BJ (cell line): ENCODE measurements around the gene NR2F1. TPM values are rescaled to one million over a fixed set of nuclear protein-coding genes. Genes with fewer than 3 reads are reported as not detected.

Source experiments
- CTCF ChIA-PET: fragments of 350-600 bp; formaldehyde crosslinking; extraction: SDS; loops from one replicate; lab custom pipeline; 2021; ENCODE audit warnings: antibody characterized with exemption, inconsistent platforms; lab: Yijun Ruan, JAX
- POLR2A ChIA-PET: fragments of 300-600 bp; sonication (Branson Sonifier 250); formaldehyde crosslinking; extraction: SDS; loops from one replicate; lab custom pipeline; 2021; ENCODE audit warnings: antibody characterized with exemption; lab: Charles Lee
- DNase-seq: peaks from one replicate; pipeline ENCODE4 v3.0.0-alpha.2; 2011; ENCODE audit warnings: low read depth
- H3K27me3 ChIP-seq: 2 replicates; pipeline ENCODE4 v1.6.0; 2011; ENCODE audit warnings: low read length; ENCODE audit not compliant: control insufficient read depth, insufficient read depth
- H3K36me3 ChIP-seq: 2 replicates; pipeline ENCODE4 v1.5.1; 2011; ENCODE audit warnings: low read length; ENCODE audit not compliant: control insufficient read depth, insufficient read depth
- H3K4me3 ChIP-seq: 2 replicates; pipeline ENCODE4 v1.5.1; 2011; ENCODE audit warnings: low read depth, mild to moderate bottlenecking, control low read depth, low read length
- CTCF ChIP-seq: IDR thresholded peaks from 2 replicates; pipeline ENCODE4 v1.5.1; 2011; ENCODE audit warnings: low read depth, mild to moderate bottlenecking, control low read depth, inconsistent platforms, low read length, moderate library complexity; ENCODE audit not compliant: insufficient read depth
- polyA plus RNA-seq: library from polyadenylated mRNA; depleted of rRNA; stranded (reverse); fragments of >200 nt; gene quantifications from 2 replicates; pipeline ENCODE4 v1.2.3, GENCODE V29; 2011

NR2F1 gene
- polyA plus RNA-seq, 1 experiment: 39.4 TPM

GRCh38 chr5:93589829-93590215, 6.8 kb downstream of the NR2F1 start:
- H3K4me3 ChIP-seq: no peak overlapping the region
- ChIA-PET CTCF (no interaction called here), POLR2A (no interaction called here)
- H3K36me3 ChIP-seq: peaks cover 15% of the 10 kb centered on the region
- H3K27me3 ChIP-seq: no peaks in the 10 kb centered on the region
- TF ChIP-seq CTCF: 0 out of 2 replicates have a peak, but pooled peaks have one; percentile 5
- no peak for DNase-seq

DNA sequence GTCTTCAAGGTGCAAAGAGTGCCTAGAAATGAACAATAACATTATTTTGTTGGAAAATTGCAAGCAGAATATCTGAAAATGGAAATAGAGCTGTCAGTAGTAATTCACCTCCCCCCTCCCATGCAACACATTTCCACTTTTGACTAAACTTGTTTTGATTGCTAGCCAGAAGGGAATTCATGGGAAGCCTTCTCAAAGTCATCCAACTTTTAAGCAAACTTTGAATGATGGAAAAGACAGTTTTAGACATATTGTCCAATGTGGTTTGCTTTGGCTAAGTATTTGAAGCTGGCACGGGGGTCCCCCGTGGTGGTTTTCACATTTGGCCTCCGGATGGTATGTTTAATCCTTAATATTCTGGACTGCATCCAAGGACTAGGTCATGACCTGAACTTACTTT, 7.5 kb downstream of the NR2F1 start:
- Histone ChIP-seq H3K4me3 (no peak overlapping the region), H3K36me3 (peaks cover 22% of the 10 kb centered on the region), H3K27me3 (no peaks in the 10 kb centered on the region)
- CTCF ChIA-PET: interaction anchor here (1.5 kb wide), 1 partner anchor 17 kb away, joined by 4 read pairs; no protein-coding TSS in a partner anchor
- POLR2A ChIA-PET: no interaction called here
- no peak for TF ChIP-seq CTCF
- no peak for DNase-seq

DNA sequence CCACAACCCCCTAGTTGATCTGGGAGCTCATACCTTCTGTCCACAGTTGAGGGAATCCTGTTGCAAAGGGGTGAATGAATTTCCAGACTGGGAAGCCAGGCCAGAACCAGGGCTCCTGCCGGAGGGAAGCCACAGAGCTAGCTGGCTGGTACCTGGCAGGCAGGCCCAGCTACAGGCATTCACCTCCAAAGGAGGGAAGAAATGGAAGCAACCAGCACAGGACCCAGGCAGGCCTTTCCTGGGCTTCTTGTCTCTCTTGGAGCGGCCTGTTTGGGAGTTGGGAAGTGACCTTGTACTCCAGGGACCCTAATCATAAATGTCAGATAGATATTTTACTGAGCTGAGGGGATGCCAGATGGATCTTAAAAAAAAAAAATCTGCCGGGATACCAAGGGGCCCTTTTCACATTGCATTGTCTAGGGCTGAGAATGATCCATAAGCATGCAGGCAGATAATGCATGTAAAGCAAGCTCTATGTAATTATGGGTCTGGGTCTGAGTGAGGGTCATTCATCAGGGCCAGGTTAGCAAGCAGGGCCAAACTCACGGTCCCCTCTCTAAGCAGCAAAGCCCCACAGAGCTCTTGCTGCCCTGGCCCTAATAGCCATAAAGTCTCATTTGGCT, 8.4 kb downstream of the NR2F1 start:
- ChIA-PET POLR2A (no interaction called here), CTCF (interaction anchor here (1.0 to 1.5 kb wide), 2 partner anchors 16 to 18 kb away, joined by 3 to 4 read pairs; no protein-coding TSS in a partner anchor)
- Histone ChIP-seq H3K4me3 (no peak overlapping the region), H3K36me3 (peaks cover 24% of the 10 kb centered on the region), H3K27me3 (no peaks in the 10 kb centered on the region)
- TF ChIP-seq CTCF: no peak
- DNase-seq: no peak

DNA sequence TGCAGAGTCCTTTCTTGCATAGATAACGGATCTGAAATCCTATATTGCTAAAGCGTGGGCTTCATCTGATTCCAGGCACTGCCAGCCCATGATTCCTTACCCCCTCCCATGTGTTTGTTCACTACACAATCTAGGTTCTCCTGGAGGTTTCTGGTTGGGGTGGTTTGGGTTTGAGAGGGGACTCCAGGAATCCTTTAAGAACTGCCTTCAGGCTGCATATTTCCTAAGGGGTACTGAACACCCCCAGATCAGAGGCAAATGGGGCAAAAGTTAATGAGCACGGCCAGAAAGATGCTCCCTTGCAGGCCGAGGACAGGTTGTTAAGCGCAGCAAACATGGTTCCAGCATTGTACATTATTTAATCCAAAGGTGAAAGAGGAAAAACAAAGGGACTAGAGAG, 9.9 kb downstream of the NR2F1 start:
- H3K4me3 ChIP-seq: no peak overlapping the region
- CTCF ChIA-PET: no interaction called here
- H3K27me3 ChIP-seq: no peaks in the 10 kb centered on the region
- POLR2A ChIA-PET: no interaction called here
- no peak for DNase-seq
- peaks cover 18% of the 10 kb centered on the region for H3K36me3 ChIP-seq
- TF ChIP-seq CTCF: no peak

DNA sequence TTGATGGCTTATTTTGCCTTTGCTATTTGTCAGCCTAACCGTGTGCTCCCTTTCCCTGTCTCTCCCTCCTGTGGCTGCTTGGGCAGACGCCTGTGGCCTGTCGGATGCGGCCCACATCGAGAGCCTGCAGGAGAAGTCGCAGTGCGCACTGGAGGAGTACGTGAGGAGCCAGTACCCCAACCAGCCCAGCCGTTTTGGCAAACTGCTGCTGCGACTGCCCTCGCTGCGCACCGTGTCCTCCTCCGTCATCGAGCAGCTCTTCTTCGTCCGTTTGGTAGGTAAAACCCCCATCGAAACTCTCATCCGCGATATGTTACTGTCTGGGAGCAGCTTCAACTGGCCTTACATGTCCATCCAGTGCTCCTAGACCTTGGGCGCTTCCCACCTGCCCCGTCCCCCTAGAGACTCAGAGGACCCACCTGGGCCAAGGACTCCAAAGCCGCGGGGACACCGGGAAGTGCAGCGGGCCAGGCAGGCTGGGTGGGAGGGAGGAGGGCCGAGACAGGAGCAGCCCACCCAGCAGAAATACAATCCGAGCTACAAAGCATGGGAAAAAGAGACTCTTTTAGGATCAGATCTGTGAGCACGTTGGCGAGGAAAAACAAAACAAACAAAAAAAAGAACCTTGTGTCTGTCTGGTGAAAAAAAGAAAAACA, 10.6 kb downstream of the NR2F1 start:
- ChIA-PET CTCF (no interaction called here), POLR2A (no interaction called here)
- Histone ChIP-seq H3K4me3 (no peak overlapping the region), H3K36me3 (peaks cover 15% of the 10 kb centered on the region), H3K27me3 (no peaks in the 10 kb centered on the region)
- TF ChIP-seq CTCF: no peak
- no peak for DNase-seq
